GM19395 (cell line): ENCODE data around the gene IRAK1BP1.
"Not testable (repeated sequence)": the region's sequence is repeated elsewhere in the genome, so short reads cannot be mapped to it uniquely, and the experiment has no call there.

Experiments
- ATAC-seq: cut with Tn5 transposase; IDR thresholded peaks from one replicate; pipeline ENCODE4 v1.9.1; 2021; ENCODE audit warnings: mild to moderate bottlenecking, moderate library complexity; ENCODE audit not compliant: unreplicated experiment

IRAK1BP1 gene, protein sequence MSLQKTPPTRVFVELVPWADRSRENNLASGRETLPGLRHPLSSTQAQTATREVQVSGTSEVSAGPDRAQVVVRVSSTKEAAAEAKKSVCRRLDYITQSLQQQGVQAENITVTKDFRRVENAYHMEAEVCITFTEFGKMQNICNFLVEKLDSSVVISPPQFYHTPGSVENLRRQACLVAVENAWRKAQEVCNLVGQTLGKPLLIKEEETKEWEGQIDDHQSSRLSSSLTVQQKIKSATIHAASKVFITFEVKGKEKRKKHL

DNA sequence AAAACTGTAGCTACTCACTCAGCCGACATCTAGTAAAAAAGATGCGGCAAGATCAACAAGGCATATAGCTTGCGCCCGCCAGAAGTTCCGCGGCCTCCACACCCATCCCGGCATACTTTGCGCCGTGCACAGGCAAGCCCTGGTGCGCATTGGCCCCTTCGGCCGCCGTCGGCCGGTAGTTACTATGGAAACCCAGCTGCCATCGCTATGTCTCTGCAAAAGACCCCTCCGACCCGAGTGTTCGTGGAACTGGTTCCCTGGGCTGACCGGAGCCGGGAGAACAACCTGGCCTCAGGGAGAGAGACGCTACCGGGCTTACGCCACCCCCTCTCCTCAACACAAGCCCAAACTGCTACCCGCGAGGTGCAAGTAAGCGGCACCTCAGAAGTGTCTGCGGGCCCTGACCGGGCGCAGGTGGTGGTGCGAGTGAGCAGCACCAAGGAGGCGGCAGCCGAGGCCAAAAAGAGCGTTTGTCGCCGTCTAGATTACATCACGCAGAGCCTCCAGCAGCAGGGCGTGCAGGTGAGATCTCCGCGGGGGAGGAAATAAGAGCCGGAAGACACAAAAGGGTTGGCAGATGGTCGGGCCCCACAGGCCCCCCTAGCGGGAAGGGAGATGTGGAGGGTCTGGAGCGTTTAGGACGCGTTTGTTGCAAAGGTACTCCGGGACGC, at the start of gene IRAK1BP1:
Gene IRAK1BP1 (plus strand): TSS at position 182 of the 671 bp plus-strand sequence. CDS start 26 bp downstream, at position 208.
- peak; percentile 98 for ATAC-seq

DNA sequence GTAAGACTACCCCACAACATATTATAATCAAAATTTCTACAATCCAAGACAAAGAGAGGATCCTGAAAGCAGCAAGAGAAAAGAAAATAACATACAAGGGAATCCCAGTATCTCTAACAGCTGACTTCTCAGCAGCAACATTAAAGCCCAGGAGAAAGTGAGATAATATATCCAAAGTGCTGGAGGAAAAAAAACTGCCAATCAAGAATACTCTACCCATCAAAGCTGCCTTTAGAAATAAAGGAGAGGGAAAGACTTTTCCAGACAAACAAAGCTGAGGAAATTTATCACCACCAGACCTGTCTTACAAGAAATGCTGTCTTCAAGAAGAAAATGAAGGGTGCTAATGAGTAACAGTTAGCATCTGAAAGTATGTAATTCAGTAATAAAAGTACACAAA, 43.3 kb upstream of the IRAK1BP1 start:
- no peak for ATAC-seq

DNA sequence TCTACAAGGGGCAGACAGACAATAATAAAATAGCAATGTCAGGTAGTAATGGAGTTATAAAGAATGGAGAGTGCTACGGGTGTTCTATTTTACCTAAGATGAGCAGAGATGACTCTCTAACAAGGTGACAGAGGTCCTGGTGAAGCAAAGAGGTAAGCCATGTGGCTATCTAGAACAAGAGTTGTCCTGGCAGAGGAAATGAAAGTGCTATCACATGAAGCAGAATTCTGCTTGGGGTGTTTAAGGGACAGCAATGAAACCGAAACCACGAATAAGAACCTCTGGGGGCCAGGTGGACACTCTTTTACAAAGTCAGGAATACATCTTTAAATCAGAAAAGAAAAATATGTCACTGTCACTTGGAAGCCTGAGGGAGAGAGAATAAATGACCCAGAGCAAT, 37.9 kb upstream of the IRAK1BP1 start:
- no peak for ATAC-seq

DNA sequence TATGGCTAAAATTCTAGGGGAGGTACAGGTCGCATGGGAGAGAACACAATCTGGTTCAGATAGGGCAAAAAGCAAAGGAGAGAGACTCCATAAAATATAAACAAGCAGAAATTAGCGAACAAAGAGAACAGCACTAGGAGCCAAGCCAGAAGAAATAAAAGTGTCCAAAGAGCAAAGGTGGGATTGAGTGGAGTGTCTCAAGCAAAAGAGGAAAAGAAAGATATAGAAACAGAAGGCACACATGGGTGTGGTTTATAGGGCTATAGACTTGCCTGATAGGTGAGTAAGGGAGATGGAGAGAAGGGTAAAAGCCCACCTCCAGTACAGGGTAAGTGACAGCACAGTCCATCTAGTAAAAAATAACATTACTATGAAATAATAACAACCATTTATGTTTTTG, 36.5 kb upstream of the IRAK1BP1 start:
- ATAC-seq, result no peak

DNA sequence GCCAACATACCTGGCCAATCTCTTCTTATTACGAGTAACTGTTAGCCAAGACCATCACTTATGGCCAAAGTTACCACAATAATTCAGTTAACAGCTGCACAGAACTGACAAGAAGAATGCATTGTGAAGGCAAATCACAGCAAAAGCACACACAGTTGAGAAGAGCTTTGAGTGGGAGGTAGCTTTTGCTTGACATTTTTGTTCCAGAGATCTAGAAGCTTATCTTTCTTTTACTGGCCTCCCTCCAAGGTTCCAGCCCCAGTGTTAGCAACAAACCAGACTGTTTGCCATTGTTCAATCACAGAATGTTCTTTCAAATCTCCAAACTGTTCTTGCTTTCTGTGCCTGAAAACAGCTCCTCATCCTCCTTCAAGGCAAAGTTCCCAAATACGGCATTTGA, 35.9 kb upstream of the IRAK1BP1 start:
- ATAC-seq, result no peak

DNA sequence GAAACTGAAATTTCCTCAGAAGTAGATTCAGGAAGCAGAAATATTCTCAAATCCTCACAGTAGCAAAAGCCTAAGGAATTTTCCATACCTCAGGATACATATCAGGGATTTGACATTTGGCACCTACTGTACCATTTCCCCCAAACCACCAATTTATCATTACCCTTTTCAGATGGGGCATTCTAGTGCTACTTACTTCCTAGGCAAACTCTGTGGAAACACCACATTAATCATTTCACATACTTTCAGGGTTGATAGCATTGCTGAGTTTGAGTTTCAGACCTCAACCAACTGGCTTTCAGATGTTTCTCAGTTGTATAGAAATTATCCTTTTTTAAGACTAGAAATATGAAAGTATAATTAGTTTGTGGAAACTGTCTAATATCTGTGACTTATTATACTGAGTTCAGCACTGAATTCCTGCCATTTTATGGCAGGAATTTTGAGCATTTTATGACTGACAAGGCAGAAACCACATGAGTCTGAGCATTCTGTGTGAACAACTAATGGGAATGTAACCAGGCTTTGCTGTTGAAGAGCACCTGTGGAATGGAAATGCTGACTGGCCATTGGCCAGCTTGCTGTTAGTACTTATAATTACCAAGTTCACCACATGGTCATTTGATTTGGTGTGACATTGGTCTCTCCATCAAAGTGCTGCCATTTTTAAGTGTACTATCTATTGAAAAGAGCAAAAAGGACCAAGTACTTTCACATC, 35.1 kb upstream of the IRAK1BP1 start:
- ATAC-seq, result peak; percentile 58

DNA sequence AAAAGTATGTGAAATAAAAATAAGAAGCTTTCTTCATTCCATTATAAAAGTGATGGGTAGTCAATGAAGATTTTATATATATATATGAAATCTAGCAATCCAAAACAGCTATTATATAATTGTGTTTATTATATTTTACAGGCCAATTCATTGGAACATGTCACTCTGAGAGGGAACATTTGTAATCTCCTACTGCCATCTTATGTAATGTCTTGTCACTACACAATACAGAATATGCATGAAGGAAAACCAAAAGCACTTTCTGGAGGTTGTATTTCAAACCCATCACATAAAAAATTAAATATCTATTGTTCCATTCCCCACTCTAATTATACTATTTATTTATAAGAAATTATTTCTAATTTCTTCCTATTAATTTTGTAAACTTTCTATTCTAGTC, 31.5 kb upstream of the IRAK1BP1 start:
- ATAC-seq, result no peak

DNA sequence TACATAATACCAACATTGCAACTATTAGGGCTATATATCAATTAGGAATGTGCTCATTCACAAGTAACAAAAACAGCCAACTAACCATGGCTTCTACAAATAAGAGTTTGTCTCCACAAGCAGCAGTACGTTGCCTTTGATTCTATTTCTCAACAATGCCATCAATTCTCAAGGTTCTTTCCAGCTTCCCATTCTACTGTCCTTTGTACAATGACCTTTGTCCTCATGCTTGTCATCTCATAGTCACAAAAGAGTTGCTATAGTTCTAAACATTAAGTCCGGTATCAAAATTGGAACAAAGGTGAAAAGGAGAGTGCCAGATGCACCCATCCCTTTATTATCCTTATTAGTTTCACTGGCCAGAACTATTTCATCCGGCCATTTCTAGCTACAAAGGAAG, 30.8 kb upstream of the IRAK1BP1 start:
- ATAC-seq, result no peak

DNA sequence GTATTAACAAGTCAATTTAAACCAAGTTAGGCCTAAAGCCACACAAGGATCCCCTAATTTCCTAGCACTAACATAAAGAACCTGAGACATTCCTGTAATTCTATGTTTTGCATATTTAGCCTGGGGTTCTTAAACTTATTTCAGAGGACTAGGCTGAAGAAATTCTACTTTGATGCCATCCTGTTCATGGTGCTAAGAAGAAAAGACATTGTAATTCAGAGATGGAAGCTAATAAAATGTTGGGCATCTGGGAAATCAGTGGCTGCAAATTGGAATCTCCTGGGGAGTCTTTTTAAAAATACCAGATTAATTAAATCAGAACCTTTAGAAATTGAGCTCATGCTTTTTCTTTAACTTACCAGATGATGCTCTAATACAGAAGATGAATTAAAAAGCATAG, 26.2 kb upstream of the IRAK1BP1 start:
- ATAC-seq, result no peak

DNA sequence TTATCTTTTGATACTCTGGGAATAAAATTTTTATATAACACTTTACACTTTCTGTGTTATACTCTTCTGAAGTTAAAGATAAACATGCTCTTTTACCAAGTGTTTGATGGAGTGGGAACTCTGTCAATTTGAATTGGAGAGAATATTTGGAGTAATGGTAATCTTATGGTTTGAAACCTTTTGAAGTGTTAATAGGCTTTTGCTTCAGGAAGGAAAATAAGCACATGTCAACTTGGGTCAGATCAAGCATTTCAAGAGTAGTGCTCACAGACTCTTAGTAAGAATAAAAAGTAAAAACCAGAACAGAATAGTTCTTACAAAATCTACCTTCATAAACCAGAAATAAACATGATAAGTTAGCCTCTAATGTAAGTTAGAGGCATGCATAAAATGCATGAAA, 24.4 kb upstream of the IRAK1BP1 start:
- ATAC-seq, result no peak

DNA sequence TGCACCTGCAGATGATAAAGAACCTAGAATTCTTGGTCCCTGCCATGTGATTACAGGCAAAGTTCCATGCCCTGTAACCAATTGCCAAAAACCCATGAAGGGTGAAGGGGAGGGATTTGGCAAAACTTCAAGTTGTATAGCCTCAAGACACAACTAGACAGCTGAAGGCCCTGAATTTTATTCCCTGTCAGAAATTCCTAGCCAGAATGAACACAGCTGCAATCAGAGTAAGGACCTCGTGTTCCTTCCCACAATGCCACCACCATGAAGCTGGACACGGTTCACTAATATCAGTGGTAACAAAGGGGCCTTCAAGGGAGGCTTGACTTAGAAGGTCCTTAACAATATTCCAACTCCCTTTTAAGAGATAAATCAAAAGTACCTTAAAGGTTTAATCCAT, 22.5 kb upstream of the IRAK1BP1 start:
- no peak for ATAC-seq

DNA sequence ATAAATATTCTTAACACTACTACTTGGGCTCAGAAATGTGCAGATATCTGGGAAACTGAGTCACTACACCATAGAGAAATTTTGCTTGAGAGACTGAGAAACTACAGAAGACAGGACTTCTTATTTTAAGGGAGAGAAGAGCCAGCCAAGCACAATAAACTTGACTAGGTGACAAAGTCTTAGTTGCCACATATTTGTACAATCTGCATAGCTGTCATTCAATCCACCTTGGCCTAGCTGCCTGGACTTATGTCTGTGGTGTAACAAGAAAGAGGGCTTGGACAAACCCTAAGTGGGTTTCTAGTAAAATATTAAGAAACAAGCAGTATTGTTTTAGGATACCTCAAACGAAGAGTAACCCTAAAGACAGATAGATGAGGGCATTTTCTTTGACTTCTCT, 21.8 kb upstream of the IRAK1BP1 start:
- no peak for ATAC-seq

DNA sequence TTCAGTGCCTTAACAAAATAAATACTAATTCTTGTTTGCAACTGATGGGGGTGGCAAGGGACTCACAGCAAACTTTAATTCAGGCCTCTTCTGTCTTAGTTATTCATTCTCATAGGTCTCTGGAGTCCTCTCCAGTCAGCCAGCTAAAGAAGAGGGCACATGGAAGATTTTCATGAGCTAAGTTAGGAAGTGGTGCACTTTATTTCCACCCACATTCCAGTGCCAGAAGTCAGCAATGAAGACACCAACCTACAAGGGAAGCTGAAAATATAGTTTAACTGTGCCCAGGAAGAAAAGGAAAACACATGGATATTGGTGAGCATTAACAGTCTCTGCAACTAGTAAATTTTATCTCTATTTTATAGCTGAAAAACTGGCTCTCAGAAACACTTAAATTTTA, 16.7 kb upstream of the IRAK1BP1 start:
- ATAC-seq, result no peak

DNA sequence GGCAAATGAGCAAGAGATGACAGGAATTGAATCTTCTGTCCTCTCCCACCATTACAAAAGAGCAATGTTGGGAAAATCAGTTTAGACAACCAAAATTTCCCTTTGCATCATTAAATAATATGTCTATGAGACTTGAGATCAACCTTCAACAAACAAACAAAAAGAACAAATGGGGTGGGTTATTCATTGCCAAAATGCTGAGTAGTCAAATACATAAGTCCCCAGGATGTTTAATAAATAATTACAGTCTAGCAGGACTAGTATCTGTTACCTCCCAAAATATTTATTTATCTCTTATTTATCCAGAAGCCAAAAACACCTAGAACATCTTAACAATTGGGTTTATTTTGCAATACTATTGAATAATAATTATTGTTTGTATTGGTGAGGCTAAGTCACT, 16.2 kb upstream of the IRAK1BP1 start:
- ATAC-seq, result no peak

DNA sequence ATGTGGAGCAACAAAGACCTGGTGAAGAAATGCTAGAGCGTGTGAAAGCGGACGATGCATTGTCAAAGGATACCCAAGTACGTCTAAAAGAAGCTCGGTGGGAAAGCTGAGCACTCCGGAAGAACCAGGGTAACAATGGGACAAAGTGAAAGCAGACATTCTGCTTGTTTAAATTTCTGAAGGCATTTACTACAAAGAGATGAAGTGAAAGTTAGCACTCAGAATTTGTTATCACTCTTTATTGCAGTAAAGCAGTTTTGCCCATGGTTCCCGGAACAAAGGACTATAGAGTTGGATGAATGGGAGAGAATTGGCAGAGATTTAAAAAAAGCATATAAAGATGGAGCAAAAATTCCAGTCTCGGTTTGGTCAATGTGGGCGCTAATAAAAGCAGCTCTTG, 12.8 kb upstream of the IRAK1BP1 start:
- no peak for ATAC-seq

DNA sequence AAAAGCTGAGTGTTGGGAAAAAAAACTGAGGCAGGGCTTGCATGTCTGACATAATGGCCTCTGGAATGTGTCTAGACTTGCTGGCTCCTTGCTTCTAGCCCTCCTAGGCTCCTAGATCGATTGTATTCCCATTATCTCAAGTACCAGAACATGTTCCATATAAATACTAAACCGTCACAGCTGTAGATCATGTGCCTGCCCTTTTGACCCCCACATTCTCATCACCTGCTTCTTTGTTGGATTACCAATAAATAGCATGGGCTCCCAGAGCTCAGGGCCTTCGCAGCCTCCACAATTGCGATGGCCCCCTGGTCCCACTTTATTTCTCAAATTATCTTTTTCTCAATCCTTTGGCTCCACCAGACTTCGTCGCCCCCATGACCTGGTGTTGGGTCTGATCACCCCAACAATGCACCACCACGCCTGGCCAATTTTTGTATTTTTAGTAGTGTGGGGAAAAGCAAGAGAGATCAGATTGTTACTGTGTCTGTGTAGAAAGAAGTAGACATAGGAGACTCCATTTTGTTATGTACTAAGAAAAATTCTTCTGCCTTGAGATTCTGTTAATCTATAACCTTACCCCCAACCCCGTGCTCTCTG, 8.9 kb upstream of the IRAK1BP1 start:
- not testable (repeated sequence) for ATAC-seq

DNA sequence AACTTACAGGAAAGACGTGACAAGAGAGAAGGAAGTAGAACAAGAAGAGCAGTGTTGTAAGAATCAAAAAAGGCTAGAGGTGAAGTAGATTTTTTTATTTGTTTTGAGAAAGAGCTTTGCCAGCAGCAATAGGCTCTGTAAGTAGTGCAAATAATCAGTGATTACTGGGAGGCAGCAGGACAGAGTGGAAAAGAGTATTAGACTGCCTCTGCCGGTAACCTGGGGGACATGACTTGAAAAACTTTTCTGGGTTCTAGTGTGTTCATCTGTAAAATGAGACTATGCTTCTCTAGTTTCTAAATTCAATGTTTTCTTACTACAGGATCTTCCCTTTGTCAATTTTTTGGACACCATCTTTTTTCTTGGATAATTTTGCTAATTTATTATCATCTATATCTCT, 5.8 kb upstream of the IRAK1BP1 start:
- ATAC-seq, result no peak

DNA sequence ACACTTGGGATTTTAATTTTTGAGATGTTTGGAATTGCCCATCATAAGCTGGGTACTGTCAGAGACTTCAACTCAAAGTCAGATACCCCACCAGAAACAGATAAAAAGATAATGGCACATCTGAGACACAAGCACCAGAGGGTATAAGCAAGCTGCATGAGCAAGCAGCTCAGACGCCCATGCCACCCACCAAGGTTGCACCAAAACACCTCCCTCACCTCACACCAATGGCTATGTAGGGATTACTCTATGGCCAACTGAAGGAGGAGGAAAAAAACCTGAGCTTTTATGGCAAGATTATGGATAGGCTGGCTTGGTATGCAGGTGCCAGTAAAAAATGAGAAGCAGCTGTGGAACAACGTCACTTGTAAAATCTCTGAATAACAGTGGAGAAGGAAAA, 3.8 kb upstream of the IRAK1BP1 start:
- ATAC-seq, result no peak

DNA sequence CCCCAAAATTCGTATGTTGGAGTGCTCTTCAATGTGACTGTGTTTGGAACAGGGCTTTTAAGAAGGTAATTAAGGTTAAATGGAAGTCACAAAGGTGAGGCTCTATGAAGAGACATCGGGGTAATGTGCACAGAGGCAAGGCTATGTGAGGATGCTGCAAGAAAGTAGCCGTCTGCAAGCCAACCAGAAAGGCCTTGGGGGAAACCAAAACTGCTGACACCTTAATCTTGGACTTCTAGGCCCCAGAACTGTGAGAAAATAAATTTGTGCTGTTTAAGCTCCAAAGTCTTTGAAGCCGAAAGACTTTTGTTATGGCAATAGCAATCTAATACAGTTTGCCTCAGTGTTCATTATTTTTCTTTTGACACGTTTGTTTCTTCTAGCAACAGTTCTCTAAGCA, 2.4 kb upstream of the IRAK1BP1 start:
- ATAC-seq, result no peak

DNA sequence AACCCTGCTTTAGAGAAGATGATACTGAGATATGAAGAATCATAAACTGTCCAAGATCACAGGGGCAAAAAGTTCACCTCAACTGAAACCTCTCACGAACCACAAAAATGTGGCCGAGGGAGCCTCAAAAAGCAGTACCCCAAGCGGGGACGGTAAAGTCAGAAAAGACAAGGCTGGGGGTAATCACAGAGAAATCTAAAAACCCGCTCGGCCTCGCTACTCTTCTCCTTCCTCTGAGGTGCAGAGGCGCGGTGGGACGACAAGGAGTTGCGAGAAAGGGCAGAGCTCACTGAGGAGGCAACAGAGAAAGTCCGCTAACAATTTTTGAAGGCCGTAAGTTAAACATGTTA, 356 bp upstream of the IRAK1BP1 start:
- peak; percentile 51 for ATAC-seq

DNA sequence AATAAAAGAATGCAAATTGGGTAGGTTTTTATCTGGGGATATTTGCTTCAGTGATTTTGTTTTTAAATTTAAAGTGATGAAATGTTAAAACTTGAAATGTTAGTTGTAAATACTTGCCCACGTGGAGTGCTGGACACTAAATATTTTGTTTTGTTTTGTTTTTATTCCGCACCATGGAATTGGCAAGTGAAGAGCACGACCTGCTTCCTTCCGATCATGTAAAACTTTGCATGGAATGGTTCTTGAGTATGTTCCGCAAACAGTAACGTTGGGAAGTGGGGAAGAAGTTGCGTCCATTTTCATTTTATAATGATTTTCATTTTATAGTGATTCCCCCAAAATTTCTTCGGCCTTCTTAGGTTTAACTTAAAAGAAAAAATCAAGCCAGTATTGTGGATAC, 765 bp downstream of the IRAK1BP1 start:
- ATAC-seq, result no peak

DNA sequence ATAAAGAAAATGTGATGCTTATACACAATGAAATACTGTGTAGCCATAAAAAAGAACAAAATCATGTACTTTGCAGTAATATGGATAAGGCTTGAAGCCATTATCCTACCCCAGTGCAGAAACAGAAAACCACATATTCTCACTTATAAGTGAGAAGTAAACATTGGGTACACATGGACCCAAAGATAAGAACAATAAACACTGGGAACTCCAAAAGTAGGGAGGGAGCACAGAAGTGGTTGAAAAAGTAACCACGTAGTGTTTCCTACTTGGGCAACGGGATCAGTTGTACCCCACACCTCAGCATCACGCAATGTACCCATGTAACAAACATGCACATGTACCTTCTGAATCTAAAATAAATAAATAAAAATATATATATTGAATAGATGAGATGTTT, 8.2 kb downstream of the IRAK1BP1 start:
- no peak for ATAC-seq
